Ovary (tissue), 9 donors: Measurements from ENCODE around the gene UBE2E3. TPM values are rescaled to one million over a fixed set of nuclear protein-coding genes. Genes with fewer than 3 reads are reported as not detected.
A peak's percentile ranks its signal among the peaks of the same experiment; 100 is the strongest.
"Not testable (repeated sequence)": the region's sequence is repeated elsewhere in the genome, so short reads cannot be mapped to it uniquely, and the experiment has no call there.

ENCODE experiments used
- DNase-seq, 5 donors: peaks; one replicate each; pipeline ENCODE4 v3.0.0-alpha.2; 2019 to 2020
- H3K27ac ChIP-seq, 2 donors: fragments of 200-600 bp; one replicate each; pipeline versions ENCODE4 v1.5.1 to v1.8.0; 2019 to 2022
- H3K27me3 ChIP-seq: fragments of 200-600 bp; one replicate; pipeline ENCODE4 v1.8.0; 2022
- H3K36me3 ChIP-seq: fragments of 200-600 bp; sonication (generic); one replicate; pipeline ENCODE4 v1.5.1; 2019
- H3K4me1 ChIP-seq: one replicate; pipeline ENCODE4 v1.8.1; 2013; ENCODE audit warnings: mild to moderate bottlenecking, moderate library complexity; ENCODE audit not compliant: insufficient read depth
- H3K4me3 ChIP-seq: fragments of 200-600 bp; sonication (generic); one replicate; pipeline ENCODE4 v1.5.1; 2017
- H3K9me3 ChIP-seq, 2 donors: fragments of 200-600 bp in 1 of 2; sonication (generic) in 1 of 2; one replicate each; pipeline versions ENCODE4 v1.5.1 to v1.8.1; 2013 to 2019; ENCODE audit warnings: mild to moderate bottlenecking in 1 of 2, moderate library complexity in 1 of 2
- CTCF ChIP-seq, 3 donors: fragments of 450-650 bp in 2 of 3; fragments of 200-600 bp in 1 of 3; IDR thresholded peaks; one replicate each; pipeline versions ENCODE4 v1.5.1 to v1.8.0; 2016 to 2022; ENCODE audit warnings: antibody characterized with exemption in 3 of 3, mild to moderate bottlenecking in 1 of 3
- EP300 ChIP-seq: sonication (generic); formaldehyde crosslinking; IDR thresholded peaks from one replicate; pipeline ENCODE4 v1.6.1; 2017; ENCODE audit warnings: antibody characterized with exemption
- POLR2A ChIP-seq: fragments of 450-650 bp; IDR thresholded peaks from one replicate; pipeline ENCODE4 v1.6.1; 2017; ENCODE audit warnings: antibody characterized with exemption, mild to moderate bottlenecking, moderate library complexity
- WGBS, 3 donors: extraction: QIAGEN DNeasy Blood & Tissue Kit in 1 of 3; methylation state at CpG; one replicate each; pipeline versions ENCODE4 v1.1.5 to v1.1.7; 2013 to 2017; 5-methylcytosine and 5-hydroxymethylcytosine counted together
- intact Hi-C, 4 donors: fragments of 100-400 bp; cut with DNase I; formaldehyde crosslinking; loops; one replicate each; pipeline versions ENCODE4 v1.11.0 to v1.15.1; 2022 to 2023
- polyA plus RNA-seq, 2 donors: library from polyadenylated mRNA; stranded (reverse); fragments of 200-250 nt in 1 of 2; fragments of 350-450 nt in 1 of 2; fragmentation: Illumina TruSeq in 1 of 2; extraction: RNeasy Lipid Tissue Mini Kit (QIAGEN cat#74804) in 1 of 2; gene quantifications; one replicate each; pipeline ENCODE4 v1.2.3, GENCODE V29; 2013 to 2014
- total RNA-seq, 7 donors: library from RNA; depleted of rRNA in 2 of 7; stranded (reverse); fragments of >200 nt in 2 of 7; fragmentation: NEBNext Ultra II Directional in 3 of 7; extraction: Animal tissue kit (Norgen Biotek cat#: 25700) in 3 of 7; gene quantifications; one replicate each; pipeline versions ENCODE4 v1.1.0 to v1.2.4, GENCODE V29; 2016 to 2023
- donor health status: DM: no; HTN: no; CAD: no; lungs with moderate emphysema.
- donor health status: DM: no; HTN: no; CAD: no.
- donor health status: Bipolar disorder and iron deficiency.
- donor health status: DM: yes; HTN: yes; CAD: no.
- donor health status: DM: no; HTN: no; CAD: no.
- donor health status: DM: yes; HTN: yes; CAD: no.

Gene UBE2E3
- total and polyA plus RNA-seq, 9 donors = 43.0 to 96.3 (median 49.8) TPM

DNA sequence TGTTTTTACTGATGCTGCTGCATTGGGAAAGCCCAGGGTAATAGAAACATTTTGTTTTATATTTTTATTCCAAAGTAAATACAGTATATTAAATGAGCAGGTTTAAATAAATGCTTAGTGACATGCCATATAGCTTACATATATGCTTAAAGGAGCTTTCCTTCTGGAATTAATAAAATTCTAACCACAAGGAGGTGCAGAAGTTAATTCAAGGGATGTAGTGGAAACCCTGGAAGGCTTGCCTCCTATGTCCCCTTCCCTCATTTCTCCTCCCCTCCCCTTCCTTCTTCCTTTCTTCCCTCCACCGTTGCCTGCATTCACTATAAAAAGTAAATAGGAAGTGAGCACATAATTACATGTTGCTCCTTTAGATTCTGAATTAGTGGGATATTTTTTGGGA, 96.3 kb downstream of the UBE2E3 start:
- no peak overlapping the region for H3K27ac ChIP-seq
- H3K27me3 ChIP-seq = no peaks in the 10 kb centered on the region
- WGBS, 3 donors = 27 to 34% (median 30%) methylated on average over 1 of the region's 1 CpG
- H3K9me3 ChIP-seq = no peaks in the 10 kb centered on the region
- intact Hi-C loops = no loop called here
- TF ChIP-seq CTCF (IDR thresholded peaks at IDR 0.05) = no peak
- TF ChIP-seq POLR2A = no peak
- no peak for TF ChIP-seq EP300
- H3K36me3 ChIP-seq = no peaks in the 10 kb centered on the region
- DNase-seq = no peak
- no peak overlapping the region for H3K4me3 ChIP-seq
- no peaks in the 10 kb centered on the region for H3K4me1 ChIP-seq

- H3K36me3 ChIP-seq = no peaks in the 10 kb centered on the region
- no peaks in the 10 kb centered on the region for H3K4me1 ChIP-seq
- intact Hi-C loops = no loop called here
- TF ChIP-seq CTCF (IDR thresholded peaks at IDR 0.05) = peak in 2 of 3 donors; percentile 21 to 40
- no peak for TF ChIP-seq POLR2A
- H3K4me3 ChIP-seq = no peak overlapping the region
- no peaks in the 10 kb centered on the region for H3K27me3 ChIP-seq
- DNase-seq = no peak
- no peak overlapping the region for H3K27ac ChIP-seq
- WGBS, 3 donors = 59 to 67% (median 60%) methylated on average over 4 of the region's 4 CpGs
- no peaks in the 10 kb centered on the region for H3K9me3 ChIP-seq
Observed at GRCh38 chr2:181077128-181077709, 96.8 kb downstream of the UBE2E3 start.

- Histone ChIP-seq H3K27me3 (no peaks in the 10 kb centered on the region), H3K27ac (no peak overlapping the region), H3K4me3 (no peak overlapping the region), H3K36me3 (no peaks in the 10 kb centered on the region), H3K9me3 (no peaks in the 10 kb centered on the region), H3K4me1 (no peaks in the 10 kb centered on the region)
- TF ChIP-seq EP300 (no peak), POLR2A (no peak), CTCF (IDR thresholded peaks at IDR 0.05) (no peak)
- no peak for DNase-seq
- WGBS, 3 donors = 97 to 99% (median 97%) methylated on average over 2 of the region's 2 CpGs
- intact Hi-C loops = loop anchor here in 1 of 4 donors (10.0 kb wide), 1 partner anchor 382 kb away; no protein-coding TSS in a partner anchor
Observed at GRCh38 chr2:181083140-181083539, 102.7 kb downstream of the UBE2E3 start.

GRCh38 chr2:181085734-181086133, 105.3 kb downstream of the UBE2E3 start:
- Histone ChIP-seq H3K4me3 (no peak overlapping the region), H3K27me3 (no peaks in the 10 kb centered on the region), H3K9me3 (no peaks in the 10 kb centered on the region), H3K36me3 (no peaks in the 10 kb centered on the region), H3K27ac (no peak overlapping the region), H3K4me1 (no peaks in the 10 kb centered on the region)
- intact Hi-C loops = loop anchor here in 1 of 4 donors (10.0 kb wide), 1 partner anchor 379 kb away; no protein-coding TSS in a partner anchor
- TF ChIP-seq EP300 = no peak
- no peak for DNase-seq
- WGBS, 3 donors = 94 to 98% (median 94%) methylated on average over 1 of the region's 1 CpG

GRCh38 chr2:181091920-181092319, 111.5 kb downstream of the UBE2E3 start:
- H3K4me3 ChIP-seq, H3K27ac ChIP-seq, H3K4me1 ChIP-seq, H3K9me3 ChIP-seq, H3K36me3 ChIP-seq, DNase-seq, intact Hi-C loops, H3K27me3 ChIP-seq: not testable (repeated sequence)
- WGBS, 3 donors = 69 to 82% (median 79%) methylated on average over 4 of the region's 4 CpGs
